Prostate gland (tissue), 2 donors: Measurements from ENCODE around the gene SYNJ2. TPM values are rescaled to one million over a fixed set of nuclear protein-coding genes. Genes with fewer than 3 reads are reported as not detected.

Experiments
- DNase-seq: peaks from one replicate; pipeline ENCODE4 v3.0.0-alpha.2; 2019; ENCODE audit warnings: low spot score
- H3K27ac ChIP-seq, 2 donors: fragments of 200-600 bp; sonication (generic); 2 replicates each; pipeline ENCODE4 v1.5.1; 2017 to 2019
- H3K27me3 ChIP-seq: fragments of 200-600 bp; sonication (generic); replicated peaks from 2 replicates; pipeline ENCODE4 v1.5.1; 2019; ENCODE audit not compliant: insufficient read depth
- H3K36me3 ChIP-seq, 2 donors: fragments of 200-600 bp; sonication (generic); 1 replicate in 1 of 2; 2 replicates in 1 of 2; pipeline versions ENCODE4 v1.5.1 to v1.8.1; 2017 to 2019
- H3K4me1 ChIP-seq: fragments of 200-600 bp; sonication (generic); replicated peaks from 2 replicates; pipeline ENCODE4 v1.5.1; 2019
- H3K4me3 ChIP-seq, 2 donors: fragments of 200-600 bp; sonication (generic); 2 replicates each; pipeline ENCODE4 v1.5.1; 2017 to 2019
- H3K9me3 ChIP-seq: fragments of 200-600 bp; sonication (generic); 2 replicates; pipeline ENCODE4 v1.5.1; 2017
- POLR2A ChIP-seq: fragments of 450-650 bp; IDR thresholded peaks from one replicate; pipeline ENCODE4 v1.6.1; 2016; ENCODE audit warnings: antibody characterized with exemption, mild to moderate bottlenecking
- POLR2AphosphoS5 ChIP-seq: sonication (generic); formaldehyde crosslinking; IDR thresholded peaks from one replicate; pipeline ENCODE4 v1.6.1; 2017; ENCODE audit warnings: antibody characterized with exemption
- WGBS: methylation state at CpG from one replicate; pipeline ENCODE4 v1.1.5; 2018; 5-methylcytosine and 5-hydroxymethylcytosine counted together
- intact Hi-C: fragments of 100-400 bp; cut with DNase I; formaldehyde crosslinking; loops from one replicate; pipeline ENCODE4 v1.14.2; 2022
- total RNA-seq, 2 donors: library from RNA; depleted of rRNA; stranded (reverse); fragments of >200 nt; gene quantifications; one replicate each; pipeline ENCODE4 v1.1.0, GENCODE V29; 2016
- TF ChIP-seq, protein P1 (sequence below), 4 experiments: fragments of 200-600 bp in 2 of 4; fragments of 450-650 bp in 2 of 4; sonication (generic) in 2 of 4; IDR thresholded peaks; 1 replicate in 3 of 4; 2 replicates in 1 of 4; pipeline ENCODE4 v1.5.1; 2016 to 2019; ENCODE audit warnings: antibody characterized with exemption in 4 of 4, mild to moderate bottlenecking in 2 of 4, moderate library complexity in 2 of 4

The SYNJ2 gene
- total RNA-seq, 2 donors from 2014 or later, result 19.7 to 19.9 TPM

DNA sequence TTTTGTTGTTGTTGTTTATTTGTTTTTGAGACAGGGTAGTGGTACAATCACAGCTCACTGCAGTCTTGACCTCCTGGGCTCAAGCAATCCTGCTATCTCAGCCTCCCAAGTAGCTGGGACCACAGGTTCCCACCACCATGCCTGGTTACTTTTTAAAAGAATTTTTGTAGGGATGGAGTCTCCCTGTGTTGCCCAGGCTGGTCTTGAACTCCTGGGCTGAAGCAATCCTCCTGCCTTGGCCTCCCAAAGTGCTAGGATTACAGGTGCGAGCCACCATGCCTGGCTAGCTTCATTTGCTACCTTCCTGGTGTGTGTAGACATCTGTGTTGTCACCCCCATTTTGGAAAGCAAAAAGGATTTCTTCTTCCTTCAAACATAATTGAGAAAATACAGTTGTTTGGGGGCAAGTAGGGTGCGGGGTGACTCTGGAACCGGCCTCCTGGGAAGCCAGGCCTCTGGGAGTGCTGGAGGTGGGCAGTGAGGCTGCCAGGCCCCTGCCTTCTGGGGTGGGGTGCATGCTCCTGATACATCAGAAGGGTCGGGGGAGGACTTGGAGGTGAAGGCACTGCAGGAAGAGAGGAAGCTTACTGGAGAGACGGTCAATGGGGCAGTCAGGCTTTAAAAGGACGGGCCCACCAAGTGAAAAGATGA is 28.4 kb downstream of the SYNJ2 start:
- peaks cover 5% of the 10 kb centered on the region for H3K4me1 ChIP-seq
- intact Hi-C loops, result no loop called here

DNA sequence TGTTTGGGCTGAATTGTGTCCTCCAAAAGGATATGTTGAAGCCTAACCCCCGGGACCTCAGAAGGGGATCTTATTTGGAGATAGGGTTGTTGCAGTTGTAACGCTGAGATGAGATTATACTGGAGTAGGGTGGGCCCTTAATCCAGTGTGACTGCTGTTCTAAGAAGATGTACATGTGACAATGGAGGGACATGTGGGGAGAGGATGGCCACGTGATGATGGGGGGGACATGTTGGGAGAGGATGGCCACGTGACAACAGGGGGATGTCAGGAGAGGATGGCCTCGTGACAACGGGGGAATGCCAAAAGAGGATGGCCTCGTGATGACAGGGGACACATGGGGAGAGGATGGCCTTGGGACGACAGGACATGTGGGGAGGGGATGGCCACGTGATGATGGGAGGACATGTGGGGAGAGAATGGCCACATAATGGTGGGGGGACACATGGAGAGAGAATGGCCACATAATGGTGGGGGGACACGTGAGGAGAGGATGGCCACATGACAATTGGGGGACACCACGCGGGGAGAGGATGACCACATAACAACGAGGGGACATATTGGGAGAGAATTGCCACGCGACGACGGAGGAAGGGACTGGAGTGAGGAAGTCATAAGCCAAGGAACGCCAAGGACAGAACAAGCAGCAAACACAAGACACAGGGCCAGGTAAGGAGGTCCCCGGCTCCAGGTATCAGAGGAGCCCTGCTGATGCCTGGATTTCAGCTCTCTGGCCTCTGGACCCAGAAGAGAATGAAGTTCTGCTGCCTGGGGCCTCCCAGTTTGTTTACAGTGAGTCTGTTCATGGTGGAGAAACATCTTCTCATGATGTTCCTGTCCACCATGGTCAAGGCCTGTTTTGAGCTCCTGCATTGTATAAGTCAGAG is 29.2 kb downstream of the SYNJ2 start:
- intact Hi-C loops, result no loop called here
- TF ChIP-seq, protein P1, sequence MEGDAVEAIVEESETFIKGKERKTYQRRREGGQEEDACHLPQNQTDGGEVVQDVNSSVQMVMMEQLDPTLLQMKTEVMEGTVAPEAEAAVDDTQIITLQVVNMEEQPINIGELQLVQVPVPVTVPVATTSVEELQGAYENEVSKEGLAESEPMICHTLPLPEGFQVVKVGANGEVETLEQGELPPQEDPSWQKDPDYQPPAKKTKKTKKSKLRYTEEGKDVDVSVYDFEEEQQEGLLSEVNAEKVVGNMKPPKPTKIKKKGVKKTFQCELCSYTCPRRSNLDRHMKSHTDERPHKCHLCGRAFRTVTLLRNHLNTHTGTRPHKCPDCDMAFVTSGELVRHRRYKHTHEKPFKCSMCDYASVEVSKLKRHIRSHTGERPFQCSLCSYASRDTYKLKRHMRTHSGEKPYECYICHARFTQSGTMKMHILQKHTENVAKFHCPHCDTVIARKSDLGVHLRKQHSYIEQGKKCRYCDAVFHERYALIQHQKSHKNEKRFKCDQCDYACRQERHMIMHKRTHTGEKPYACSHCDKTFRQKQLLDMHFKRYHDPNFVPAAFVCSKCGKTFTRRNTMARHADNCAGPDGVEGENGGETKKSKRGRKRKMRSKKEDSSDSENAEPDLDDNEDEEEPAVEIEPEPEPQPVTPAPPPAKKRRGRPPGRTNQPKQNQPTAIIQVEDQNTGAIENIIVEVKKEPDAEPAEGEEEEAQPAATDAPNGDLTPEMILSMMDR (IDR thresholded peaks at IDR 0.05), result no peak
- TF ChIP-seq POLR2AphosphoS5, result no peak
- no peak for TF ChIP-seq POLR2A
- no peak for DNase-seq
- Histone ChIP-seq H3K4me1 (peaks cover 5% of the 10 kb centered on the region), H3K27me3 (no peaks in the 10 kb centered on the region), H3K36me3 (no peaks in the 10 kb centered on the region), H3K9me3 (no peaks in the 10 kb centered on the region), H3K4me3 (no peak overlapping the region), H3K27ac (no peak overlapping the region)
- WGBS, result 95% methylated on average over 19 of the region's 19 CpGs

More for the DNA sequence above, 28.4 kb downstream of the SYNJ2 start:
- no peaks in the 10 kb centered on the region for H3K36me3 ChIP-seq
- DNase-seq, result no peak
- H3K27me3 ChIP-seq, result no peaks in the 10 kb centered on the region
- no peak overlapping the region for H3K27ac ChIP-seq
- 95% methylated on average over 6 of the region's 6 CpGs for whole genome bisulfite sequencing
- TF ChIP-seq, protein P1 (IDR thresholded peaks at IDR 0.05), result no peak
- TF ChIP-seq POLR2A (no peak), POLR2AphosphoS5 (no peak)
- H3K9me3 ChIP-seq, result no peaks in the 10 kb centered on the region
- no peak overlapping the region for H3K4me3 ChIP-seq

DNA sequence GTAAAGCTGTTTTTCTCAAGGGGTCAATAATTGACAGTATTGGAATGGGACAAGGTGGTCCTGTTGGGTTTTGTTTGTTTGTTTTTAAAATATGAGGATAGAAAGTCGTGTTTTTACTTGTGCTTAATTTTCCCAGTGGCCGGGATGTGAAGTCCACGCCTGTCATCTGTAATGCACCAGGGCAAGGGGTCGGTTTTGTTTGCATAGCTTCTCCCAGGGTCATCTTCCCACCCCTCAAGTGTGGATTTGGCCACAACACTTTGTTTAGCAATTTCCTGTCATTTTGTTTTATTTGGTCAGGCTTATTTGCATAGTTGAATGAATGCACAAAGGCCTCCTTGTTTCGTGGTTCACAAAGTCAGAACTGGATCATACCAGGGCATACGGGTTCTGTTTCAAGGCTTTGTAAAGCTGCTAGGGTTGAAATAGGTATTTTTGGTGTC is 29.8 kb downstream of the SYNJ2 start:
- no peak for DNase-seq
- intact Hi-C loops, result no loop called here
- H3K27ac ChIP-seq, result no peak overlapping the region
- H3K9me3 ChIP-seq, result no peaks in the 10 kb centered on the region
- H3K4me1 ChIP-seq, result peaks cover 5% of the 10 kb centered on the region
- no peaks in the 10 kb centered on the region for H3K36me3 ChIP-seq
- H3K27me3 ChIP-seq, result no peaks in the 10 kb centered on the region
- TF ChIP-seq POLR2A (no peak), POLR2AphosphoS5 (peak; percentile 33)
- TF ChIP-seq, protein P1 (IDR thresholded peaks at IDR 0.05), result no peak
- no peak overlapping the region for H3K4me3 ChIP-seq
- WGBS, result 57% methylated on average over 6 of the region's 6 CpGs

DNA sequence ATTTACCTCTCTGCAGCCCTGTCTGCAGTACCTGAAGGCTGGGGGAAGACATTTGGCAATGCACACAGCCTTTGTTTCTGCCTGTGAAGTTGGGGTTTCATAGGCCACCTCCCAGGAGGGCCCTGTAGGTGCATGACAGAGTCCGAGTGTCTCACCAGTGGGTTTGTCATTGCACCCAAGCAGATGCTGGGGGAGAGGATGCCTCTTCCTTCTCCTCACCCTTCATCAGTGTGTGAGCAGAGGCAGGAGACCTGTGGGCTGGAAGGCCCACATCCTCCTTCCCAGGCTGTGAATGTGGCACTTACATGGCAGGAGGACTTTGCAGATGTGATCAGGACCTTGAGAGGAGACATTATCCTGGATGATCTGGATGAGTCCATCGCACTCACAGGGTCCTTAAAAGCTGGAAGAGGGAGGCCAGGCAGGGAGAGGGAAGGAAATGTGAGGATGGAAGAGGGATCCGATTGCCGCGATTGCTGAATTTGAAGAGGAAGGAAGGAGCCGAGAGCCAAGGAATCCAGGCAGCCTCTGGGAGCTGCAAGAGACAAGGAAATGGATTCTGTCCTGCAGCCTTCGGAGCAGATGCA is 30.4 kb downstream of the SYNJ2 start:
- 88% methylated on average over 7 of the region's 7 CpGs for WGBS
- DNase-seq, result no peak
- no peaks in the 10 kb centered on the region for H3K27me3 ChIP-seq
- no peak overlapping the region for H3K4me3 ChIP-seq
- no peak overlapping the region for H3K27ac ChIP-seq
- no peaks in the 10 kb centered on the region for H3K9me3 ChIP-seq
- no peaks in the 10 kb centered on the region for H3K36me3 ChIP-seq
- TF ChIP-seq, protein P1 (IDR thresholded peaks at IDR 0.05), result no peak
- no peak for TF ChIP-seq POLR2AphosphoS5
- TF ChIP-seq POLR2A, result no peak
- intact Hi-C loops, result no loop called here
- peaks cover 5% of the 10 kb centered on the region for H3K4me1 ChIP-seq
